Measurements from ENCODE around the gene DCAF4. TPM values are rescaled to one million over a fixed set of nuclear protein-coding genes. Genes with fewer than 3 reads are reported as not detected.
A peak's percentile ranks its signal among the peaks of the same experiment; 100 is the strongest.

Gene DCAF4
- total RNA-seq, 1 donor from 2014 or later, result 9.5 TPM

DNA sequence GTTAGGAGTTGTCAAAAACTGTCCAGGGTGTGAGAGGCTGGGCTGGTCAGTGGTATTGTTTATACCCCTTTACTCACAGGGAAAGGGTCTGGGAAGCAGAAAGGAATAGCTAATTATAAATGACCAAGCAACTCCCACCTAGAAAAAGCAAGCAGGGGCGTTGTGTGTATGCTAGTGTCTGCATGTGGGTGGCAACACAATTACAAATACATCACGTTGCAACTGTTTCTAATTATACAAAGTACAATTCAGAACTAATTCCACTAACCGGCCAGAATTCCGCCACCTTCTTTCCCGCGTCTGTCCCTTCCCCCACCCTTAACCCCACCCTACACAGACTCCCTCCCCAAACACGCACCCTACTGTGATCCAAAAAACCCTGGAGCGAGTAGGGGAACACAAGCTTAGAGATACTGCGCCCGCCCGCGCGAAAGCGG is 34.6 kb upstream of the DCAF4 start:
- H3K36me3 Mint-ChIP-seq (ENCODE audit: low read depth), result no peaks in the 10 kb centered on the region
- H3K27me3 Mint-ChIP-seq (ENCODE audit: low read depth), result peaks cover 88% of the 10 kb centered on the region
- DNase-seq (ENCODE audit: low read depth, low spot score), result no peak
- no peak overlapping the region for H3K27ac Mint-ChIP-seq (ENCODE audit: unreplicated experiment)
- H3K4me1 Mint-ChIP-seq, result peaks cover 40% of the 10 kb centered on the region
- TF ChIP-seq, protein P1, sequence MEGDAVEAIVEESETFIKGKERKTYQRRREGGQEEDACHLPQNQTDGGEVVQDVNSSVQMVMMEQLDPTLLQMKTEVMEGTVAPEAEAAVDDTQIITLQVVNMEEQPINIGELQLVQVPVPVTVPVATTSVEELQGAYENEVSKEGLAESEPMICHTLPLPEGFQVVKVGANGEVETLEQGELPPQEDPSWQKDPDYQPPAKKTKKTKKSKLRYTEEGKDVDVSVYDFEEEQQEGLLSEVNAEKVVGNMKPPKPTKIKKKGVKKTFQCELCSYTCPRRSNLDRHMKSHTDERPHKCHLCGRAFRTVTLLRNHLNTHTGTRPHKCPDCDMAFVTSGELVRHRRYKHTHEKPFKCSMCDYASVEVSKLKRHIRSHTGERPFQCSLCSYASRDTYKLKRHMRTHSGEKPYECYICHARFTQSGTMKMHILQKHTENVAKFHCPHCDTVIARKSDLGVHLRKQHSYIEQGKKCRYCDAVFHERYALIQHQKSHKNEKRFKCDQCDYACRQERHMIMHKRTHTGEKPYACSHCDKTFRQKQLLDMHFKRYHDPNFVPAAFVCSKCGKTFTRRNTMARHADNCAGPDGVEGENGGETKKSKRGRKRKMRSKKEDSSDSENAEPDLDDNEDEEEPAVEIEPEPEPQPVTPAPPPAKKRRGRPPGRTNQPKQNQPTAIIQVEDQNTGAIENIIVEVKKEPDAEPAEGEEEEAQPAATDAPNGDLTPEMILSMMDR (conservative IDR thresholded peaks at IDR 0.05), result no peak
- H3K9me3 Mint-ChIP-seq, result no peaks in the 10 kb centered on the region
- peak overlapping the region; percentile 91 for H3K4me3 Mint-ChIP-seq

DNA sequence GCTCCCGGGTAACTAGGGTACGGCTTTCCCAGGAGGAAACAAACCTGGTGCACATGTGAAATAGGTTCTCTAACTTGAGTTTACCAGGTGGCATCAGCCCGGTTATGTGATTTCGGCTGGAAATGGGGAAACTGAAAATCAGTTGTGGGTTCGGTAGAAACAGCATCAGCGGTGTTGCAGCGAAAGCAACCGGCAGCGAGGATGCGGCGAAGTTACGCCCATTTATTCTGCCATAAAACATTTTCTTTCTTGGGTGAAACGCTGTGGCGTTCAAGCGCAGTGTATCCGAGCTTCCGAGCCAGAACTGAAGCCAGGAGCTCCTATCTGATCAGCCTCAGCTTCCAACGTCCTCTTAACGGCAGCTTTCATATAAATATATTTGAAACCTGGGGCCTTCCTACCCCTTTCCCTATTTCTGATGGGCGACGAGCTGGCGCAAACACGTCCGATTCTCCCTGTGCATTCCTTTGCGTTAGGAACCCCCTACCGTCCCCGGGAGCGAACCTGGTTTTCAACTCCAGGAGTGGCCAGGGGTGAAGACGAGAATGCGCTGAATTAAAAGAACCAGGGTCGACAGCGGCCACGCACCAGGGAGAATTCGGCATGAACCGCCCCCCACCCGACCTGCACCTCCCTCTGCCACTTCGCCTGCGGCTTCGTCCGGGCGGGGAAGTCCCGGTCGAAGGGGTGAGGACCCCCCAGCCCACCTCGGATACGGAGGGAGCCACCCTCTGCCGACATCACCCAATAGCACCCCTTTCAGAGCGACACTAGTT is 34.0 kb upstream of the DCAF4 start:
- Mint-ChIP-seq H3K4me3 (peak overlapping the region; percentile 91), H3K9me3 (no peaks in the 10 kb centered on the region), H3K4me1 (peaks cover 40% of the 10 kb centered on the region), H3K27me3 (ENCODE audit: low read depth) (peaks cover 90% of the 10 kb centered on the region), H3K36me3 (ENCODE audit: low read depth) (no peaks in the 10 kb centered on the region), H3K27ac (ENCODE audit: unreplicated experiment) (no peak overlapping the region)
- DNase-seq (ENCODE audit: low read depth, low spot score), result no peak
- TF ChIP-seq, protein P1 (conservative IDR thresholded peaks at IDR 0.05), result no peak

DNA sequence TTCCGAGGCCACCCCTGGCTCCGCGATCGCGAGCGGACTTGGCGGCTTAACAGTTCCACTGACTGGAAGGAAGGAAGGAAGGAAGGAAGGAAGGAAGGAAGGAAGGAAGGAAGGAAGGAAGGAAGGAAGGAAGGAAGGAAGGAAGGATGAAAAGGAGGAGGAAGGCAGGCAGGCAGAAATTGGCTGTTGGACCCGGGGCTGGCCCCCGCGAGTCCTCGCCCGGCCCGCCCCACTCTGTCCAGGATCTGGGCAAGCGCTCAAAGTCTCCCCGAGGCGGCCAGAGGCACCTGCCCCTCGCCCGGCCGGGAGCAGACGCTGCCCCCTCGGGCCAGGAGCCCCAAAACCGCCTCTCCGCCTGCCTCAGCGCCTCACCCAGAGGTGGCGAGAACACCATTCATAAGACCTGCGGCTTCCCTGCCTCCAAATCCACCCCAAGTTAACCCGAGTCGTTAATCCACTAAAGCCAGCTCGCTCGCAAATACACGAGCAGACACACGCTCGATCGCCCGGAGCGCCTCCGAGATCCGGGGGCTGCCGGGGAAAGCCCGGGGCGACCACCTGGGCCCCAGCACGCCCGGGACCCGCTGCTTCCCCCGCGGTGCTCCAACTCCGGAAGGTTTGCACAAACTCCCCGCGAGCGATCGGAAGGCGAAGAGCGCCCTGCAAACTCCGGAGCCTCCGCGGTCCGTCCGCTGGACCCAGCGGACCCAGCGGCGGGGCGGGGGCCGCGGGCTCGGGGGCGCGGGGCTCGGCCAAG is 33.2 kb upstream of the DCAF4 start:
- H3K4me1 Mint-ChIP-seq, result peaks cover 40% of the 10 kb centered on the region

DNA sequence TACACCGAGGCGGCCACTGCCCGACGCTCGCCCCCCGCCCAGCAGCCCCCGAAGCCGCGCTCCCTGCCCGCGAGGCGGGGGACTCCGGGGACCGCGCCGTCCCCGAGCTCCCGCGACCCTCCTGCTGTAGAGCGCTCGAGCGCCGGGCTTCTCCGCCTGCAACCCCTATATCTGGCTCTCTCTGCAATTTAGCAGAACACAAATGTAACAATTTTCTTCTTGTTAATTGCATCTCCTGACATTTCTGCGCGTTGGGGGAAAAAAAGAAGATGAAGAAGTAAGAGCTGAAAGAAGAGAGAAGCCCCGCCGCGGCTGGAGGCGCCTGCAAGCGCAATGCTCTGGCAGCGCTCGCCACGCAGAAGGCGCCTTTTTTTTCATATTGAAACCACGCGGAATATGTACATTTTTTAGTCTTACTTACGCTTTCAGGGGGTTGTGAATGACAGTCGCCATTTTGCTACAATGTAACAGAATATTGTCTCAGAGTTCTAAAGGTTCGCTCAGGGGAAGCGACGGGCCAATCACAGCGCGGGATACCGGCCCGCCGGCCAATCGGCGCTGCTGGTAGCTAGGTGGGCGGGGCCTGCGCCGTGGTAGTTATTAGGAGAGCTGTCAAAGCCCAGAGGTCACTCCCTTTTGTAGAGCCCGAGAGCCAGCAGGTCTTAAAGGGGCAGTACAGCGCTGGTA is 32.5 kb upstream of the DCAF4 start, which contains the start of gene DPF3:
Gene DPF3, minus strand, starts transcription at position 466 of the 687 bp plus-strand sequence. Its CDS starts 13 bp downstream, at position 453.
- peaks cover 77% of the 10 kb centered on the region for H3K27me3 Mint-ChIP-seq (ENCODE audit: low read depth)
- peak; percentile 92 for DNase-seq (ENCODE audit: low read depth, low spot score)
- H3K9me3 Mint-ChIP-seq, result no peaks in the 10 kb centered on the region
- TF ChIP-seq, protein P1 (conservative IDR thresholded peaks at IDR 0.05), result no peak
- H3K27ac Mint-ChIP-seq (ENCODE audit: unreplicated experiment), result no peak within 1 kb of the TSS
- peaks cover 37% of the 10 kb centered on the region for H3K4me1 Mint-ChIP-seq
- H3K36me3 Mint-ChIP-seq (ENCODE audit: low read depth), result no peaks in the 10 kb centered on the region
- peak within 1 kb of the TSS; percentile 96 for H3K4me3 Mint-ChIP-seq

More for the DNA sequence above, 33.2 kb upstream of the DCAF4 start:
- peak; percentile 25 for DNase-seq (ENCODE audit: low read depth, low spot score)
- H3K36me3 Mint-ChIP-seq (ENCODE audit: low read depth), result no peaks in the 10 kb centered on the region
- TF ChIP-seq, protein P1 (conservative IDR thresholded peaks at IDR 0.05), result no peak
- no peaks in the 10 kb centered on the region for H3K9me3 Mint-ChIP-seq
- H3K27me3 Mint-ChIP-seq (ENCODE audit: low read depth), result peaks cover 84% of the 10 kb centered on the region
- peak overlapping the region; percentile 91 for H3K4me3 Mint-ChIP-seq
- H3K27ac Mint-ChIP-seq (ENCODE audit: unreplicated experiment), result no peak overlapping the region

DNA sequence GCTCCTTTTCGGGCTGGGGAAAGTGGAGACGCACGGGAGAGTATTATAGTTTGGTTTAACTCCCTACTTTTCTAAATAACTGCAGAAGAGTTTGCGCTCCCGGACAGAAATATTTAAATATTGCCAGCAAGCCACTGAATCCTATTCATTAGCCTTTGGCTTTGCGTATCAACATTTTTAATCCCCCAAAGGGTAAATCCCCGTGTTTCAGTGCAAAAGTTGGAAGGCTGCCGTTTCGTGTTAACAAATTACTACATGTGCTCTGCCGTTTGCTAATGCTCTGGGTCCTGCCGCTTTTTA is 32.0 kb upstream of the DCAF4 start:
- H3K4me3 Mint-ChIP-seq, result peak overlapping the region; percentile 96
- H3K27me3 Mint-ChIP-seq (ENCODE audit: low read depth), result peaks cover 72% of the 10 kb centered on the region

More for the DNA sequence above, 32.0 kb upstream of the DCAF4 start:
- peaks cover 37% of the 10 kb centered on the region for H3K4me1 Mint-ChIP-seq
- TF ChIP-seq, protein P1 (conservative IDR thresholded peaks at IDR 0.05), result no peak
- no peaks in the 10 kb centered on the region for H3K9me3 Mint-ChIP-seq
- no peak for DNase-seq (ENCODE audit: low read depth, low spot score)
- H3K36me3 Mint-ChIP-seq (ENCODE audit: low read depth), result no peaks in the 10 kb centered on the region
- no peak overlapping the region for H3K27ac Mint-ChIP-seq (ENCODE audit: unreplicated experiment)

Measured in neural crest cell (in vitro differentiated cells).